IPS DF 6.9 (cell line): ENCODE results near the gene GDPGP1.

Experiments used
- DNase-seq: peaks from one replicate; pipeline ENCODE4 v3.0.0-alpha.2; 2013; ENCODE audit warnings: low read depth, low spot score
- H3K27ac ChIP-seq: one replicate; pipeline ENCODE4 v1.5.1; 2013; ENCODE audit warnings: low read length, control low read depth
- H3K27me3 ChIP-seq: 2 replicates; pipeline ENCODE4 v1.6.1; 2013; ENCODE audit warnings: mild to moderate bottlenecking, low read length; ENCODE audit not compliant: control insufficient read depth, insufficient read depth
- H3K36me3 ChIP-seq: 2 replicates; pipeline ENCODE4 v1.6.1; 2013; ENCODE audit warnings: low read length; ENCODE audit not compliant: control insufficient read depth, insufficient read depth
- H3K4me1 ChIP-seq: 2 replicates; pipeline ENCODE4 v1.6.1; 2013; ENCODE audit warnings: low read length; ENCODE audit not compliant: control insufficient read depth, insufficient read depth
- H3K4me3 ChIP-seq: 2 replicates; pipeline ENCODE4 v1.5.1; 2013; ENCODE audit warnings: mild to moderate bottlenecking, low read length
- H3K9me3 ChIP-seq: 2 replicates; pipeline ENCODE4 v1.6.1; 2013; ENCODE audit warnings: low read length, inconsistent platforms; ENCODE audit not compliant: control insufficient read depth, insufficient read depth
- WGBS: extraction: QIAGEN DNeasy Blood & Tissue Kit; methylation state at CpG from one replicate; pipeline ENCODE4 v1.1.7; 2013; ENCODE audit warnings: mixed read lengths, missing lambda C conversion rate; ENCODE audit not compliant: insufficient read length, insufficient coverage; 5-methylcytosine and 5-hydroxymethylcytosine counted together

GDPGP1 gene

DNA sequence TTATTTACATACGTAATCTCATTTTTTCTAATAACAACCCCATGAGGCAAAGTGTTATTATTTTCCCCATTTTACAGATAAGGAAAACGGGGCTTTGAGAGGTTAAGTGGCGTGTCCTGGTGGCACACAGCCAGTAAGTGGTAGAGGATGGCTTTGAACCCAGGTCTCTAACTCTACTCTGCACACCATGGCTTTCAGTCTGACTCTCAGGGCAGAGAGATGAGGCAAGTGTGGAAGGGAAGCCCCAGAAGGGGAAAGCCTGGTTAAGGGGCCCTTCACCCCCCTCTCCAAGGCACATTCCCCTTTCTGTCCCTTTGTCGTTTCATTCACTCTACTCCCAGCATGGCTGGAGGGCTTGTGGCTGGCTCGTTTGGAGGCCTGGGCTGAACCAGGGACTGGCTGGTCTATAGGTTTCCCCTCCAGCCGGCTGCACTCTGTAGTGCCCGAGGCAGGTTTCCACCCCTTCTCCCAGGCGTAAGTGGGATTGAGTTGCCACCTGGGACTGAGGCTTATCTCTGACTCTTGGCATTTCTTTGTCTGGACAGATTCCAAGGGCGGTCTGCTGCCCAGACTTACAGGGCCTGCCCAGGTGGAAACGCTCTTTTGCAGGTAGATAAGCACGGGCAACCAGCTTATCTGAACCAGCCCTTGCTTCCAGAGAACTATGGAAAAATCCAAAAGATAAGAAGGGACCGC is 20.7 kb upstream of the GDPGP1 start:
- no peaks in the 10 kb centered on the region for H3K4me1 ChIP-seq
- DNase-seq = no peak
- no CpG with 5 or more reads among the region's 12 CpGs for WGBS
- H3K27ac ChIP-seq = no peak overlapping the region
- no peaks in the 10 kb centered on the region for H3K27me3 ChIP-seq
- H3K4me3 ChIP-seq = no peak overlapping the region
- no peaks in the 10 kb centered on the region for H3K9me3 ChIP-seq
- 0 out of 2 replicates have a peak, but pooled peaks cover 3% of the 10 kb centered on the region for H3K36me3 ChIP-seq

DNA sequence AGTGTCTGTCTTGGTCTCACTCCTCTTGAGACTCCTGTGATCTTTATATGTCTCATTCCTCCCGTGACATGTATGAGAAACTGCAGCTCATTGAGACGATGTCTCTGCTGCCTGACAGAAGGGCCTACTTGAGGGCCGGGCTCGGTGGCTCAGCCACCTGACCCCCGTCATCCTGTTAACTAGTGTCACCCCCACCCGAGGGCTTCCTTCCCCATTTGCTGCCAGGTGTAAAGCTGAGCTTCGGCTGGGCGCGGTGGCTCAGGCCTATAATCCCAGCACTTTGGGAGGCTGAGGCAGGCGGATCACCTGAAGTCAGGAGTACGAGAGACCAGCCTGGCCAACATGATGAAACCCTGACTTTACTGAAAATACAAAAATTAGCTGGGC is 20.2 kb upstream of the GDPGP1 start:
- Histone ChIP-seq H3K4me1 (no peaks in the 10 kb centered on the region), H3K4me3 (no peak overlapping the region)
- WGBS = no CpG with 5 or more reads among the region's 11 CpGs

DNA sequence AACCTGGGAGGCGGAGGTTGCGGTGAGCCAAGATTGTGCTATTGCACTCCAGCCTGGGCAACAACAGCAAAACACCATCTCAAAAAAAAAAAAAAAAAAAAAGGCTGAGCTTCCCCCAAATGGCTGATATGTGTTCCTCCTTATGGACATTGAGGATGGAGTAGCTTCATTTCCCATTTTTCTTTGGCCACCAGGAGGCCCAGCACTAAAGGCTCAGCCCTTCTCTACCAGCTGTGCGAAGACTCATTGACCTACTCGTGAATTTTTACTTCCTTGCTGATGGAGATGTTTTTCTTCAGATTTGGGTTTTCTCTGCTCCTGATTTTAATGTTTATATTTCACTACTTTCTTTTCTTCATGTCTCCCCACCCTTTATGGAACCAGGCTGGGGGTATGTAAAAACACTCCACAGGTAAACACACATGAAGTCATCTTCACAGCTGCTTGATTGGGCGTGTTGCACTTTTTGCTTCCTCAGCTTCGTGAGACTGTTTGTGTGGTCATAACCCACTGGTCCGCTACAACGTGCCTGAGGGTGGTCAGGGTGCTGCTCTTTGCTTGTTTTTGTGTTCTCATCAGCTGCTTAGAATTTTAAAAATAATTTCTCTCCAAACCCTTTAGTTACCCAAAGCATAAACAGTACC is 19.3 kb upstream of the GDPGP1 start:
- WGBS = no CpG with 5 or more reads among the region's 8 CpGs
- Histone ChIP-seq H3K4me3 (no peak overlapping the region), H3K36me3 (0 out of 2 replicates have a peak, but pooled peaks cover 3% of the 10 kb centered on the region), H3K27ac (no peak overlapping the region), H3K9me3 (no peaks in the 10 kb centered on the region), H3K27me3 (no peaks in the 10 kb centered on the region), H3K4me1 (no peaks in the 10 kb centered on the region)
- no peak for DNase-seq

More for the DNA sequence above, 20.2 kb upstream of the GDPGP1 start:
- H3K36me3 ChIP-seq = 0 out of 2 replicates have a peak, but pooled peaks cover 3% of the 10 kb centered on the region
- H3K9me3 ChIP-seq = no peaks in the 10 kb centered on the region
- no peak overlapping the region for H3K27ac ChIP-seq
- no peak for DNase-seq
- H3K27me3 ChIP-seq = no peaks in the 10 kb centered on the region

DNA sequence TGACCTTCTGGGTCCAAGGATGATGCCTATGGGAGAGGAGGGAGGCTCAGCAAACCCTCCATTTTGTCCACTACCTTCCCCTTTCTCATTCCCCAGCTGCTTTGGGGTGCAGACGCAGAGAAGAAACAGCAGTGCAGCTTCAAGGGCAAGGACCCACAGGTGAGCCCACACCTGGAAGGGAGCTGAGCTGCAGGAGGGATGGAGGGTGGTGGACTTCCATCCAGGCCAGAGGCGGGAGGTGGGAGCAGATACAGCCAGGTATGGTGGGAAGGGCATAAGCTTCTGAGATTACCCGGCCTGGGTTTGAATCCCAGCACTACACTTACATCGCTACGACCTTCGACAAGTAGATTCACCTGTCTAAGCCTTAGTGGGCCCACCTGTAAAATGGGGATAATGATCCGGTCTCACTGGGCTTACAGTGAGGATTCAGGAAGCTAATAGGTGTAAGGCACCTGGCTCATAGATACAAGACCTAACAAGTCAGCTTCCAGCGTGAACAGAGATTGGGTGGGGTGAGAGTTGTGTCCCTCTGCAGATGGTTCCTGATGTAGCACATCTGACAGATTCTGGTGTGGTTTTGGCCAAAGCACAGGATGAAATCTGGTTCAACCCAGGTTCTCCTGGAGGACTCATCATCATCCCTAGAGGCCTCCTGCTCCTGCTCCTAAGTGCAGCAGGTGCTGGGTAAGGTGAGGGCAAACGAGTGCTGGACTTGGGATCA is 16.2 kb upstream of the GDPGP1 start:
- Histone ChIP-seq H3K9me3 (no peaks in the 10 kb centered on the region), H3K4me3 (no peak overlapping the region), H3K27ac (no peak overlapping the region), H3K27me3 (no peaks in the 10 kb centered on the region), H3K4me1 (no peaks in the 10 kb centered on the region), H3K36me3 (no peaks in the 10 kb centered on the region)
- WGBS = no CpG with 5 or more reads among the region's 9 CpGs
- no peak for DNase-seq

DNA sequence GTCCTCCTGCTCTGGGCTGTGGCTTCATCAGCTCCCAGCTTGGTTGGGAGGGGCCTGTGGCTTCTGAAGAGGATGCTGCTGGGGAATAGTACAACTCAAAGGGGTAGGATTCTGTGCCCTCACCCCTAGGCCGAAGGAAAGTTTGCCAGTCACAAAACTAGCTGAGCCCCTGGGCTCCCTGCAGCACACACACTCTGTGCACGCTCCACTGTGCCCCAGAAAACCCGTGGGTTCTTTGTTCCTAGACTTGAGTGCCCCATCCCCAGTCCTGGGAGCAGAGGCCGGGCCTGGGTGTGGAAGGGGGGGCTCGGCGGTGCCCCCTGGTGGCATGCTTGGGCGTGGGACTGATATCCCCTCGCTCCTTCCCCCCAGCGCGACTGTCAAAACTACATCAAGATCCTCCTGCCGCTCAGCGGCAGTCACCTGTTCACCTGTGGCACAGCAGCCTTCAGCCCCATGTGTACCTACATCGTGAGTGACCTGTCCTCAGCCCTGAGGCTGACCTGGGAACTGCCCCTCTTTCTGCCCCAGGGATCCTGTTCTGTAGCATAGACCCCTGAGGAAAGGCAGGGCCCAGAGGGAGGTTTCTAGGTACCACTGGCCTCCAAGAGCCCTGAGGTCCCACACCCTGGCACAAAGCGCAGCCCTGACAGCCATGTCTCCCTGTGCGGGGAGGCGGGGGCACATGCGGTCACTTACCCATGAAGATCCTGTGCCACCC is 14.4 kb upstream of the GDPGP1 start:
- Histone ChIP-seq H3K4me1 (no peaks in the 10 kb centered on the region), H3K27ac (no peak overlapping the region)
- no CpG with 5 or more reads among the region's 17 CpGs for WGBS

DNA sequence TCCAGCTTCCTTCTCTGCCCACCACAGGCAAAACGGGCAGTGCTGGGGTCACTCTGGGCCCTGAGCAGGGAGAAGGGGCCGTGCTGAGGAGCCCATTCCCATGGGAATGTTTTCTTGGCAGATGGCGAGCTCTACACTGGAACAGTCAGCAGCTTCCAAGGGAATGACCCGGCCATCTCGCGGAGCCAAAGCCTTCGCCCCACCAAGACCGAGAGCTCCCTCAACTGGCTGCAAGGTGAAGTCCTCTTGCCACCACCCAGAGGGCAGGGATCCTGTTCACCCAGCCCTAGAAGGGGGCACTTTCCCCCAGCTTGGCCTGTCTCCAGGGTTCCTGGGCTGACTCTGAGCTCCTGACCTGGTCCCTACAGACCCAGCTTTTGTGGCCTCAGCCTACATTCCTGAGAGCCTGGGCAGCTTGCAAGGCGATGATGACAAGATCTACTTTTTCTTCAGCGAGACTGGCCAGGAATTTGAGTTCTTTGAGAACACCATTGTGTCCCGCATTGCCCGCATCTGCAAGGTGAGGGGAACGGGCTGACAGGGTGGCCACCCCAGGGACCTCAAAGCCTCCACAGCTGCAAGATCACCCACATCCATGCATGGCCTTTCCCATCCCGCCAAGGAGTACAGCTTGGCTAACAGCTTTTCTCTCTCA is 12.6 kb upstream of the GDPGP1 start:
- H3K27me3 ChIP-seq = no peaks in the 10 kb centered on the region
- no peaks in the 10 kb centered on the region for H3K4me1 ChIP-seq
- no peaks in the 10 kb centered on the region for H3K9me3 ChIP-seq
- WGBS = no CpG with 5 or more reads among the region's 14 CpGs
- H3K27ac ChIP-seq = no peak overlapping the region
- peak; percentile 55 for DNase-seq
- H3K36me3 ChIP-seq = peaks cover 25% of the 10 kb centered on the region
- no peak overlapping the region for H3K4me3 ChIP-seq

More for the DNA sequence above, 14.4 kb upstream of the GDPGP1 start:
- no peaks in the 10 kb centered on the region for H3K9me3 ChIP-seq
- H3K36me3 ChIP-seq = peaks cover 13% of the 10 kb centered on the region
- no peak overlapping the region for H3K4me3 ChIP-seq
- no peak for DNase-seq
- H3K27me3 ChIP-seq = no peaks in the 10 kb centered on the region

DNA sequence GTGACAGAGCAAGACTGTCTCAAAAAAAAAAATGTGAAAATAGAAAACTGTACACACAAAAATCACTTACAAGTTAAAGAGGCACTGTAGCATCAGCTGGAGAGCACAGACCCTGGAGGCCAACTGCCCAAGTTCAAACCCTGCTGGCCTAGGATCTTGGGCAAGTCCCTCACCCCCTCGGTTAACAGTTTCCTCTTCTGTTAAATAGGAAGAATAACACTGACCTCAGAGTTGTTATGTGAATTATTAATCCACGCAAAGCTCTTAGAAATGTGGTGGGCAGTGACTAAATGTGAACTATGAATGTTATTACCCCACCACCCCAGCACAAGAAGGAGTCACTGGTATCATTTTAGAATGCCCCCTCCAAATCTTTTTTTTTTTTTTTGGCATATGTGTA is 11.5 kb upstream of the GDPGP1 start:
- H3K4me1 ChIP-seq = no peaks in the 10 kb centered on the region
- no peaks in the 10 kb centered on the region for H3K9me3 ChIP-seq
- H3K27ac ChIP-seq = no peak overlapping the region
- H3K4me3 ChIP-seq = no peak overlapping the region
- DNase-seq = no peak
- WGBS = no CpG with 5 or more reads among the region's 2 CpGs
- peaks cover 29% of the 10 kb centered on the region for H3K36me3 ChIP-seq
- H3K27me3 ChIP-seq = no peaks in the 10 kb centered on the region

DNA sequence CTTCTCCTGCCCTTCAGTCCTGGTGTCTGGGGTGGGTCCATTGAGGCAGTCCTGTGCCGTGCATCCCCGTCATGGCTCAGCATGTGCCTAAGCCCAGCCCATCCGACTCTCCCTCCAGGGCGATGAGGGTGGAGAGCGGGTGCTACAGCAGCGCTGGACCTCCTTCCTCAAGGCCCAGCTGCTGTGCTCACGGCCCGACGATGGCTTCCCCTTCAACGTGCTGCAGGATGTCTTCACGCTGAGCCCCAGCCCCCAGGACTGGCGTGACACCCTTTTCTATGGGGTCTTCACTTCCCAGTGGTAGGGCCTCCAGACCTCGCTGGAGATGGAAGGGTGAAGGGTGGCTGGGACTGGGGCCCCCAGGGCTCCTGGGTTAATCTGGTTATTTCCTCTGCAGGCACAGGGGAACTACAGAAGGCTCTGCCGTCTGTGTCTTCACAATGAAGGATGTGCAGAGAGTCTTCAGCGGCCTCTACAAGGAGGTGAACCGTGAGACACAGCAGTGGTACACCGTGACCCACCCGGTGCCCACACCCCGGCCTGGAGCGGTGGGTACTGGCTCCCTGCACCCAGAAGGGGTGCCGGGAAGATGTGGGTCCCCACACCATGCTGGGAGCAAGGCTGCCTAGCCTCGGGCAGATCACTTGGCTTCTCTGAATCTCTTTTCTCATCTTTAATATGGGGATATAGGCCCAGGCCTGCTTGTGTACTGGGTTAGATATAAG is 10.4 kb upstream of the GDPGP1 start:
- Histone ChIP-seq H3K27ac (no peak overlapping the region), H3K36me3 (peaks cover 40% of the 10 kb centered on the region), H3K9me3 (no peaks in the 10 kb centered on the region), H3K4me1 (no peaks in the 10 kb centered on the region), H3K4me3 (no peak overlapping the region), H3K27me3 (no peaks in the 10 kb centered on the region)
- WGBS = no CpG with 5 or more reads among the region's 22 CpGs
- no peak for DNase-seq

DNA sequence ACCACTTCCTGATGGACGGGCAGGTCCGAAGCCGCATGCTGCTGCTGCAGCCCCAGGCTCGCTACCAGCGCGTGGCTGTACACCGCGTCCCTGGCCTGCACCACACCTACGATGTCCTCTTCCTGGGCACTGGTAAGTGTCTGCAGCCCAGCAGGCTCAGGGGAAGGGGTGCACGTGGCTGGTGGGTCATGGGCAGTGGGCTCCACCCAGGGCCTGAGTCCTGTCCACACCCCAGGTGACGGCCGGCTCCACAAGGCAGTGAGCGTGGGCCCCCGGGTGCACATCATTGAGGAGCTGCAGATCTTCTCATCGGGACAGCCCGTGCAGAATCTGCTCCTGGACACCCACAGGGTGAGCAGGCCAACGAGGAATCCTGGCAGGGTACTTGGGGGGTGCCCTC is 9.0 kb upstream of the GDPGP1 start:
- no peak overlapping the region for H3K27ac ChIP-seq
- no peaks in the 10 kb centered on the region for H3K4me1 ChIP-seq
- no peak overlapping the region for H3K4me3 ChIP-seq
- H3K27me3 ChIP-seq = no peaks in the 10 kb centered on the region
- WGBS = no CpG with 5 or more reads among the region's 17 CpGs
- H3K36me3 ChIP-seq = peaks cover 47% of the 10 kb centered on the region
- H3K9me3 ChIP-seq = no peaks in the 10 kb centered on the region
- no peak for DNase-seq
